GM21717 (cell line): ENCODE results near the gene URB1.
"Not testable (repeated sequence)": the region's sequence is repeated elsewhere in the genome, so short reads cannot be mapped to it uniquely, and the experiment has no call there.

Experiments used
- ATAC-seq: cut with Tn5 transposase; IDR thresholded peaks from one replicate; pipeline ENCODE4 v1.9.1; 2021; ENCODE audit warnings: mild to moderate bottlenecking, moderate library complexity; ENCODE audit not compliant: unreplicated experiment

URB1 gene, protein sequence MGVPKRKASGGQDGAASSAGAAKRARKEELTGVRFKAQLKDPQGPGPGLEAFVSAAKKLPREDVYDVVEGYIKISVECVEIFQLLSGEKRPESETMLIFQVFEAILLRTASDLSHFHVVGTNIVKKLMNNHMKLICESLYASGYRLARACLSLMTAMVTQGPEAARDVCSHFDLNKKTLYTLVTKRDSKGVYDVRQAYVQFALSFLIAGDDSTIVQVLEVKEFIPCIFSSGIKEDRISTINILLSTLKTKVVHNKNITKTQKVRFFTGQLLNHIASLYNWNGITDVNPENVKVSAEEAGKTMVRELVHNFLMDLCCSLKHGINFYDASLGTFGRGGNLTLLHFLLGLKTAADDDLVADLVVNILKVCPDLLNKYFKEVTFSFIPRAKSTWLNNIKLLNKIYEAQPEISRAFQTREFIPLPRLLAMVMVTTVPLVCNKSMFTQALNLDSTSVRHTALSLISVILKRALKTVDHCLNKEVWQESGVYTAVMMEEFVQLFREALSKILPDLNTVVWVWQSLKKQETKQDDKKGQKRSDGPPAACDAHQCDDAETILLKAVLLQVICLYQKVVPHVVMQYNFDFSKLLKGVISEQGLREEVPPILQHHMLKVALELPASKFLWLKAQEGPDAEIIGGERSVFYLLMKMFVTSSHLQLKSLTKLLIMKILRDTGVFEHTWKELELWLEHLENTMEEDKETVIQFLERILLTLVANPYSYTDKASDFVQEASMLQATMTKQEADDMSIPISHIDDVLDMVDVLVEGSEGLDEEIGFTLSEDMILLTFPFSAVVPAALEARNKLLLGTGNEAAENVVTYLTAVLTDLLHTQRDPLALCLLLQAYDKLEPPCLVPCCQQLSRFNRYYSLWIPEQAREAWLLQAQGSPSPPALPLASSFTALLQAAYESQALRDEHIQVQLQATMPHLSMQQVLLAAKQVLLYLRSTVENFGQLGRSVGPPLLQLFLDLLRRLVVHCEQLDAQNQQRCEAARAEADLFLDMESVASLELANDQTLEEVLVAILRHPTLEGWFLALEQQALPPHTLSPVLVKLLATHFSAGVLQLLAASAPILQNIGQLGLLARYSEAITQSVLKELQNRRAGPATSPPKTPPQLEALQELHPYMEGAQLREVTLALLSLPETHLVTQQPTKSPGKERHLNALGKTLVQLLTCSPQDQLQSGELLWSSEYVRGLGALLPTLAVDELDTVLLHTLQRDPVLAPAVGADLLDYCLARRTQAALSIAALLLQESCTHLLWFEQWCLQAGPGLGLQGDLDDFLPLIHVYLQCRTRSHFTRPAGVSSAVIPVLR (N-terminal part only)

DNA sequence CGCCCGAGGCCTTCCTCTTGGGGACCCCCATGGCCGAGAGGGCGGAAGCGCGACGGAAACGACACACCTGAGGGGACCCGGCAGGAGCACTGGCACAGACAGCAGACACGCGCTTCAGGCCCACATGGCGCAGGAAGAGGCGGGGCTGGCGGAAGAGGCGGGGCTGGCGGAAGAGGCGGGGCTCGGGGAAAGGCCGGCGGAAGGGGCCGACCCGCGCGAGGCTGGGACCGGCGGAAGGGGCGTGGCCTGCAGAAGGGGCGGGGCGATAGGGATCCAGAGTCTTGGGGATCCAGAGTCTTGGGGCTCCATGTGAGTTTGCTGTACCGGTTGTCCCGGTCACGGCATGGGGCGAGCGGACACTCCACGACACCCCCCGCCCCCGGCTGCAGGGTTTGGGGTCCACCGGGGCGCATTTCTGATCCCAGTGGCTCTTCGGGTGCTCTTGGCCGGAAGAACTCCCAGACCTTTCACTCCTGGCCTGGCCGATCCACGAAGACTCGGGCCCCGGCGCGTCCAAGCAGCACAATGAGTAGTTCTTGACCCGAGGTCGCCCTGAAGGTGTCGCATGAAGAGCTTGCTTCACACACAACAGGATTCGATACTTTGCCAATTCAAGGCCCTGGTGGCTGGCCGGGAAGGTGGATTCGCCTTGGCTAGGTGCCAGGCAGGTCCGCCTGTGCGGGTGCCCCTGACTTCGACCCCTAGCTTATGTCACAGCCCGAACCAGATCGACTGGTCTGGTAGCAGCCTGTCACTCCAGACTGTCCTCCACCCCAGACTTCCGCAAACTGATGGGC lies at the start of gene URB1:
Gene URB1, minus strand, starts transcription at position 133 of the 797 bp plus-strand sequence. Its CDS starts 102 bp downstream, at position 31.
- ATAC-seq = peak; percentile 90

DNA sequence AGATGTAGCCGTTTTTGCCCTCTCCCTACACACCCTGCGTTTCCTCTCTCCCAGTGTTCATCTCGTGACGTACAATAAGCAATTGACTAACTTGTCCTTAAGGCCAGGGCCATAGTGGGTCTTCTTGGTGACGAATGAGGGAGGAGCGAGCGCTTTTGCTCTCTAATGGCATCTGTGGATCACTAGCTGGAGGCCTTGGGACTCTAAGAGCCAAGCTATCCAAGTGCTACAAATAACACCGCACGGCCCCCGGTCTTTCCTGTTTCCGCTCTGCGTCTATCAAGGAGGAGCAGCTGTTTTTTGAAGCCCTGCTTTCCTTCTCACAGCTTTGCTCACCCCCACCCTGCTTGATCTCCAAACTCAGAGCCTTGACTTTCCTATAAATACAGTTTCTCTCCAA lies 44.9 kb upstream of the URB1 start:
- ATAC-seq = no peak

DNA sequence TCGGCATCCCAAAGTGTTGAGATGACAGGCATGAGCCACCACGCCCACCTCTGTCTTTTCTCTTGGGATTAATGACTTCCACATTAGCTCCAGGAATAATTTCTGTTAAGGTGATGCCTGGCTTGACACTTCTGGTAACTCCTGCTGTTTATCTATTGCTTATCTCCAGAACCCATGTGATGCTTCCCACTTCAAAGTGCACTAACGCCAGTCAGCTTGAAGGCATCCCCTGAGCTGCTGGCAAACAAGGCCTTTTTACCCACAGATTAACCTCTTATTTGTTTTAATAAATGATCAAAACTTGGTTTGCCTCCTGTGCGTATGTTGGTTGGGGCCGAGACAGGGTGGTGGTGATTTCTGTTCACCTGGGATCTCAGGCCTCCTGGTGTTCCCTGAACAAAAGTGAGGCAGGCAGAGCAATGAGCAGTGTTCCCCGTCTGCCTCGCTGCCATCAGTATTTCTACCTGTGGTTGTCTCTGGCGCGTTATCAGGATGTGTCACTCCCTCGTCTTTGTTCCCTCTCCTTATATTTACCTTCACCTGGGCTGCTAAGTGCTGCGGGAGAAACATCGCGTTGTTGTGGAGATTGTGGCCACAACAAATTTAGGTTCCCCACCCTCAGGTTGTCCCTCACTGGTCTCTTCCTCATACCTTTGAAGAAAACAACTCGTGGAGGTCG lies 40.3 kb upstream of the URB1 start:
- not testable (repeated sequence) for ATAC-seq

DNA sequence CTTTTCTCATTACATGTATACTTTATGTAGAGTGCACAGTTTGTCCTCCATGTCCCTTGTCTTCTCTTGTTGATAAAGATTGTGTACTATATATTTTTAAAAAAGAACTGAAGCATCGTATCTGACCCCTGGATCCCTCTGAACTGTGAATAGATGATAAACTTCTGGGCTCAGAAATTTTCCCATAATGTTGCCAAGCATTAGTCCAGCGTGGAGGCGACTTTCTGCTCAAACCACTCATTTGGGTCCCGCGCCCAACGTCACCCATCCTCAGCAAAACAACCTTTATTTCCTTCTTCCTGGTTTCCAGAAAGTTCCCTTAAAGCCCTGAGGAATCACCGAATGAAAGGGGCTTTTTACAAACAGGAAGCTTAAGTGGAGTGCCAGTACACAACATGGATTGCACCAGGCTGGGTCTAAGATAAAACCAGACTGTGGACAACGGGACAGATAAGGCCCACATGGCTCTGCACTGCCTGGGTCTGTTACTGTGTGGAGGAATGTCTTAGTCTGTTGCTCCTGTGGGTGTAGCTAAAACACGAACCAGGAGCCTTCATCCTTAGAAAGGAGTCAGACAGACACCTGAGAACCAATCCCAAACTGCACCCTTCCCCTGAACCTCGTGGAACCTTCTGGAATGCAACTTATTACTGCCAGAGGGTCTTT lies 35.3 kb upstream of the URB1 start:
- no peak for ATAC-seq

DNA sequence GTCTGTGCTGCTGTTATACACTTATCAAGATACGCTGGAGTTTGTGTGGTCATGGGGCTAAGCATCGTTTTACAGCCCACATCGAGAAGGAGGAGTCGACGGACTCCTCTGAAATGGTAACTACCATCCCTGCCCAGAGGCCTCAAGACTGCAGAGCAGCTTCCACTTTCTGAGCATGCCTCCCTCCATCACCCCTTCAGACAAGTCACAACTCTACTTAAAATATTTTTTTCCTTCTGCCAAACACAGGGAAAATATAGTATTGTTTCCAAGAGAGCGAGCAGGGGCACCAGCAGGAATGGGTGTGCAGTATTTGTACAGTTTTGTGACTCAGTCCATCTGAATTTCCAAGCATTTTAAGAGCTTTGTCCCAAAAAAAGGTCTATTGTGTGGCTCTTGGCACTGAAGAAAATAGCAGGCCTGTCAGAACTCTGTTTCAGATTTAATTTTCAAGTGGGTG lies 33.8 kb upstream of the URB1 start:
- no peak for ATAC-seq

DNA sequence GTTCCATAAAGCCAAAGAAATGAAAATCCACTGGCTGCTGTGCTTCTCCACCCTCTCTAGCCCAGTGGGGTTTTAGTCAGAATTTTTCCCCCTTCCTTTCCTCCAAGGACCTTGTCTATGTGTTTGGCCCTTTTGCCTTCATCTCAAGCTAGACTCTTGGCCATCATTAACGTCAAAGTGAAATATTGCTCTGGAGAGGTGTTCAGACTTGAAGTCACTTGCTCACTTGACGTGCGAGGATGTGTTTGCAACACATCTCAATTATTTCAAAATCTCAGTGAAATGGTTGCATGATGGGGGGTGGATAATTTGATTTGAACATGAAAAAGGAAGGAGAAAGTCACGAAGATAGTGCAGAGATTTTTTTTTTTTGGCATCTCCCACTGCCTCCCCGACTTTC lies 33.3 kb upstream of the URB1 start:
- ATAC-seq = no peak

DNA sequence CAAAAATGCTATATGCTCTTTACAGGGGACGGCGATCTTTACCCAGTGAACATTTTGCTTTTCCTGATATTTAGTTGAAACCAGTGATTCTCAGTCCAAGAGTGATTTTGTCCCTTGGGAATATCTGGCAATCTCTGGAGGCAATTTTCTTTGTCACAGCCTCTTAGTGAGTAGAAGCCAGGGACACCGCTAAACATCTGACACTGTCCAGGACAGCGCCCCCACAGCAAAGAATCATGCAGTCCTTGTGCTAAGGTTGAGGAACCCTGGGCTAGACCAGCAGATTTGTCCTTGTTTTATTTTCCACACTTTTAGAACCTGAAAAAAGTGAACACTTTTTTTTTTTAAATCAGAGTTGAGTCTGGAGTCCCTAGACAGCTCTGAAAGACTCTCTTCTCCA lies 32.8 kb upstream of the URB1 start:
- ATAC-seq = no peak

DNA sequence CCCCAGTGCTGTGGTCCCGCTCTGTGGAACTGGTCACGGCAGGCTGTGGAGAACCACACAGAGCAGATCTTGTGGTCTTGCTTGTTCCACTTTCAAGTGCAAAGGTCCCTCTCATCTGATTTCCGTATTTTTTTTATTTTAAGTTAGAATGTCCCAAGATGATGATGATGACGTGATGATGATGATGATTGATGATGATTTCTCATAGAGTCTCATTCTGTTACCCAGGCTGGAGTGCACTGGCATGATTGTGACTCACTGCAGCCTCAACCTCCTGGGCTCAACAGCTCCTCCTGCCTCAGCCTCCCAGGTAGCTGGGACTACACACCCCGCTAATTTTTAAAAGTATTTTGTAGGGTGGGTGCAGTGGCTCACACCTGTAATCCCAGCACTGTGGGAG lies 31.9 kb upstream of the URB1 start:
- ATAC-seq = no peak

DNA sequence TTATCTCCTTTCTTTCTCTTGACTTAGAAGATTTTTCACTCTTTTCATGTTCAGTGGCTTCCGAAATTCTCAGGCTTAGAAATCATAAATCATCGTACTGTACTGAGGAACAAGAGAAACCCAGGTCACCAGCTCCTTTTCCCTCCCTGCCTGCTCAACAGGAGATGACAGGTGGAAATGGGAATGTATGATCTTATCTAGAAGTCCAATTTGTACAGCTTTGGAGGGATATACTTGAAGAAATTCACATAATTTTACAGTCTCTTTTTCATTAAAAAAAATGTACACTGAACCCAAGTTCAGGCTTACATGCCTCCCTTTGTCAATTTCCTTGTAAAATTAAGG lies 31.4 kb upstream of the URB1 start:
- no peak for ATAC-seq

DNA sequence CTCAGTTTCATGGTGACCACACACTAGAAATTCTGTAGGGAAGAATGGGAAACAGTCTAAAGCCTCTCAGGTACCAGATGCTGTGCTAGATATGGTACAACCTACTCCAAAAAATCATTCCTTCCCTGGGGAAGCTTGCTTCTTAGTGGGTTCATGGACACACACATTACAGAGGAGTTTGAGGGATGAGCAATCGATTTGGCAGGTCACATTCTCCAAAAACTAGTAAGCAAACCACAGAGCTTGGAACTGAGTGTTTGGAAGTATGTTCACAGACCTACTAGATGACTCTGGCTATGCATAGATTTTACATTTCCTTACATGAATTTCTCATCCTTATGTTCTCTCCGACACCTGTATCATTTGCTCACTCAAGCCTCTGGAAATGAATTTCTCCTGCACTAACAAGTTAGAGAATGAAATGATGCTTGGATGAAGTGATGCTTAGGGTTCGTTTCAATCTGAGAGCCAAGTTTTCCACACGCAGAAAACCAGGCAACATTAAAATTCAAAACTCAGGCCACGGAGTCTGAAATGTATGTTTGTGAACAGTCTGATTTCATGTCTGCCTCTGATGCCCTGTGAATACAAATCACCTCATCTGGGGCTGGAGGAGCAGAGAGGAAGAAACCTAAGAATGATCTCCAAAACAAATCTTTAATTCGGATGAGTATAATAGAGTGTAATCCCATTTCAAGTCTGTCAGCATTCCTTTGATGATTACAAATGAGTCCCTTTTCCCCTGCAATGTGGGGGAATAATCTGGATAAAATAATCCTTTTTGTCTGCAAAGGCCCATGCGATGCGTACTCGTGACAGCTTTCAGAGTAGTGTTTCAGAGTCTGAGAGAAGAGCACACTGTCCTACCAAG lies 30.7 kb upstream of the URB1 start:
- no peak for ATAC-seq

DNA sequence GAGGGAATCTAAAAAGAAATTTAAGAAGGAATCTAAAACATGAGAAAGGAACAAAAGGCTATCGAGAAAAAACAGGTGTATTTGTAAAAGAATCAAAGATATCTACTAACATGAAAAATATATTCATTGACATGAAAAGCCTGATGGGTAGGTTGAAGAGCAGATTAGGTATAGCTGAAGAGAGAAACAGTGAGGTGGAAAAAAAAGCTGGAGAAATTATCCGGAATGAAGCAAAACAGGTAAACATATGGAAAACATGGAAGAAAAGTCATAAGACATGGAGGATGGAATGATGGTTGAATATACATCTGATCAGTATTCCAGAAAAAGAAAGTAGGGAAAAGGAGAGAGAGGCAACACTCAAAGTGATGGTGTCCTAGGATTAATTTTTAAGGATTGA lies 29.3 kb upstream of the URB1 start:
- no peak for ATAC-seq

DNA sequence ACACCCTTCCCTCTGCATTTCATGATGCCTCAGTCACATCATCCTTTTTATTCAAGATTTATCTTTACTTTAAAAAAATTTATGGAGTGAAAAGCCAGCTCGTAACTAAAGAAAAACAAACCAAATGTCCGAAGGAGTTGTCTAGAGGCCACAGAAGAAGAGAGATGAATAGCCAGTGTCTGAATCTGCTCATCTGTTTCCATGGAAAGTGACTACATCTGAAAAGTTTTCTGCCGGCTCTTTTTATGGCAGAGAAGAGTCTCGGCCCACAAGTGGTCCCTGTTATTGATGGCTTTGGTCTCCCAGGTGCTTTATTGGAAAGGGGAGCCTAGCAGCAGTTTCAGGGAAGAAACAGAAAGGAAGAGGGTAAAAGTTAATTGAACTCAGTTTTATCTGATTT lies 25.3 kb upstream of the URB1 start:
- ATAC-seq = no peak

DNA sequence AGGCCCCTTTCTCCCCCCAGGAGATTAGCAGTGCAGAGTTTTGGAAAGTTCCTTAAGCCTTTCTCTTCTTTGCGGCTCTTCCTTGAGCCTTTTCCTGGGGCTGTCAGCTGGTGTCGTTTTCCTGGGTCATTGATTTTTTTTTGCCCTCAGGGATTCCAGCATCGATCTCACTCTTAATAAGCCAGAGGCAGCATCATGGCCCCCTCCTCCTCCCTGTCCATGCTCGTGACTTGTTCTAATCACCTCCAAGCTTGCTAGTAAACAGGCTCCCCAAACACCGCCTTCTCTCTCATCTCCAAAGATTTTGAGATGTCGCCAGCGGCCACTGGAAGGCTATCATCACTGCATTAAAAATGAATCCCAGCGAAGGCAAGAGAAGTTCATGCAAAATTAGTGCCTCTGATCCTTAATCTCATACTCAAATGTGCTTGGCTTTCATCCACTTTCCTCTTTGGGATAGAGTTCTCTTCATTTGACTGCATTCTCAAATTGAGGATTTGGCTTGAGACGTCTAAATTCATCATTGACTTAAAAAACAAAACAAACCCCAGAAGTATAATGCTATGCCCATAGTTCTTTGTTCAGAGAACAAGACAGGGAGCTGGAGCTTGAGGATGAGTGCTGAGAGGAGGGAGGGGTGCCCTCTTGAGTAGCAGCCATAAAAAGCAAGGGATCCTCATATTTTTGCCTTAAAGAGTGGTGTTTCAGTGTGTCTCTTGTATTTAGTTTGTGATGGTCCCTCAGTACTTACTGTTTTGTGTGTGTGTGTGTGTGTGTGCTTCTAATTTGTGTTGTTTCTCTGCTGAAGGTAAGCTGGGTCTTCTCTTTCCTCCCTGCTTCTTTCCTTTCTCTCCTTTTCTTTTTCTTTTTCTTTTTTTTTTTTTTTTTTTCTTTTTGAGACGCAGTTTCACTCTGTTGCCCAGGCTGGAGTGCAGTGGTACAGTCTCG lies 22.9 kb upstream of the URB1 start:
- ATAC-seq = no peak

DNA sequence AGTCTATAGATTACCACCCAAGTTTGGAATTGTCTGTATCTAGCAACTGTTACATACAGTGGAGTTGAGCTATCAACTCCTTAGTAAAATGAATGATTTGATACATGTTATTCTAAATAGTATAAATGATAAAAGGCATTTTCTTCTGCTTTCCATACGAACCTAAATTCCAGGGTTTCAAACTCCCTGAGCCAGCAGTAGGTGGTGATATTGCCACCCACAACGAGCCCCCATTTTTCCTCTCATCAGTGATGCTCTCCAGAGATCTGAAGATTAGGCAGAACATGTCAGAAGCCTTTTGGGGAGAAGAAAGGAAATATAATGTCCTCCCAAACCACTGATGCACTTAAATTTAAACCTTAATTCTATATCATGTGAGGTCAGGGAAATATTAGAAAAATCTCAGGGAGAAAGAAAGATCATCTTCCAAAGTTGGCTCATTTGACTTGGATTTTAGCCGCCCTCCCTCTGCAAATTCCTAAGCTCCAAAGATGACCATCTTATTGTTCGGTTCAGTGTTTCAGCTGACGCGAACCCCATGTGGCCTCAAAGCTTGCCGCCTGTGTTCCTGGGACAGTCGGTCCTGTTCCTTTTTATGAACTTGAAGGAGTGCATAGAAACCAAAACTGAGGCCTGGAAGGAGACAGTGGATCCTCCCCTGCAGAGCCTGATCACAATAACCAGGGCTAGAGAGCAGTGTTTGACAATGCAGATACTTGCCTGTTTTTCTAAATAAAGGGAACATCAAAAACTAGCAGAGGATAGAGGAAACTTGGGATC lies 22.0 kb upstream of the URB1 start:
- no peak for ATAC-seq

DNA sequence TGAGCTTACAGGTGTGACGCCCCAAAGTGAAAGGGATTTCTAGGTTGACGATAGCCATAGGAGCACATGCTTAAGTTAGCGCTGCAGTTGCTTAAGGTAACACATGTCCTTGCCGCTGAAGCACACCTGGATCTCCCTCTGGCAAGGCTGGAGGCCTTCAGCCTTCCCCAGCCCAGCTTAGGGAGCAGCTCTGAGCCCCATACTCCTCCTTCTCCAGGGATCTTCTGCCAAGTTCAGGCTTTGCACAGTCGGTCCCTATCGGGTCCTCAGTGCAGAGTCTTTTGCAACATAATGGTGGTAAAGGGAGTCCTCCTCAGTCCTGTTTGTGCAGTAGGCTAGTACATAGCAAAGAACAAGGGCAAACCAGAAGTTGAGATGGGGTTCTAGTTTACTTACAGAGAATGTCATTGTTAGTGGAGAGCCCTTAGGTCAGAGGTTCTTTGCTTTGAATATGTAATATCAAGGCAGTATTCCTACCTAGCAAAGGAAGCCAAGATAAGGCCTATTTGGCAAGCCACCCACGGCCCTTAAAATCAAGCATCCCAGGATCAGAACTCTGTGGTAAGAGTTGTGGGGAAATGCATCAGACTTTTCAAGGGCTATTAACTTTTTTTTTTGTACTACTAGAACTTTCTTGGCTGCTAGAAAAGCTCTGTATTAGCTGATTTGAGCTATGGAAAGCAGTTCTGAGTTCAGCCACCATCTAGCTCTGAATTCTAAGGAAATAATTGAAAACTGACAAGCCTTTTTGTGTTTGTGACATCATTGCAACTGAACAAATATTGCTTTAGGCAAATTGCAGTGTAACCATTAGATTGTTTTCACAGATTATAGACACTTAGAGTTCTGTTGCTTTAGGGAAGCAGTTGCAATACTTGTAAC lies 21.1 kb upstream of the URB1 start:
- no peak for ATAC-seq
